Uterus (tissue), 4 donors: ENCODE results near the gene PIGW. TPM values are rescaled to one million over a fixed set of nuclear protein-coding genes. Genes with fewer than 3 reads are reported as not detected.

ENCODE experiments used
- DNase-seq, 2 donors: peaks; one replicate each; pipeline ENCODE4 v3.0.0-alpha.2; 2019 to 2020
- H3K27ac ChIP-seq, 2 donors: fragments of 200-600 bp; sonication (generic); 1 replicate in 1 of 2; 2 replicates in 1 of 2; pipeline ENCODE4 v1.5.1; 2016 to 2018
- H3K27me3 ChIP-seq, 2 donors: fragments of 200-600 bp; sonication (generic); one replicate each; pipeline ENCODE4 v1.5.1; 2018 to 2019; ENCODE audit warnings: control low read depth in 1 of 2
- H3K36me3 ChIP-seq, 2 donors: fragments of 200-600 bp; sonication (generic); one replicate each; pipeline ENCODE4 v1.5.1; 2019; ENCODE audit warnings: control low read depth in 1 of 2
- H3K4me1 ChIP-seq, 2 donors: fragments of 200-600 bp; sonication (generic); one replicate each; pipeline ENCODE4 v1.5.1; 2018 to 2019; ENCODE audit warnings: control low read depth in 1 of 2
- H3K4me3 ChIP-seq, 2 donors: fragments of 200-600 bp; sonication (generic); 1 replicate in 1 of 2; 2 replicates in 1 of 2; pipeline ENCODE4 v1.5.1; 2018 to 2019; ENCODE audit warnings: mild to moderate bottlenecking in 1 of 2
- H3K9me3 ChIP-seq, 2 donors: fragments of 200-600 bp; sonication (generic); one replicate each; pipeline ENCODE4 v1.5.1; 2019; ENCODE audit warnings: control low read depth in 1 of 2
- CTCF ChIP-seq, 4 experiments: fragments of 200-600 bp in 2 of 4; fragments of 450-650 bp in 2 of 4; sonication (generic) in 2 of 4; IDR thresholded peaks; one replicate each; pipeline ENCODE4 v1.5.1; 2016 to 2019; ENCODE audit warnings: antibody characterized with exemption in 4 of 4, mild to moderate bottlenecking in 2 of 4, moderate library complexity in 1 of 4
- POLR2A ChIP-seq, 2 donors: fragments of 450-650 bp; IDR thresholded peaks; one replicate each; pipeline ENCODE4 v1.6.1; 2016; ENCODE audit warnings: antibody characterized with exemption in 2 of 2, mild to moderate bottlenecking in 1 of 2, moderate library complexity in 1 of 2
- intact Hi-C: fragments of 100-400 bp; cut with DNase I; formaldehyde crosslinking; loops from one replicate; pipeline ENCODE4 v1.15.1; 2023; ENCODE audit warnings: low total_unique reads
- total RNA-seq, 4 donors: library from RNA; depleted of rRNA in 3 of 4; stranded (reverse); fragments of >200 nt in 3 of 4; gene quantifications; one replicate each; pipeline versions ENCODE4 v1.1.0 to v1.2.4, GENCODE V29; 2014 to 2023
- donor health status: DM: yes; HTN: yes; CAD: no.

Gene PIGW
- total RNA-seq, 4 donors from 2014 or later: 8.6 to 12.9 (median 11.0) TPM; not detected in 1

GRCh38 chr17:36515837-36516236 lies 18.9 kb upstream of the PIGW start:
- intact Hi-C loops: no loop called here
- DNase-seq: no peak
- Histone ChIP-seq H3K36me3 (no peaks in the 10 kb centered on the region), H3K4me1 (no peaks in the 10 kb centered on the region), H3K4me3 (no peak overlapping the region), H3K9me3 (no peaks in the 10 kb centered on the region), H3K27me3 (no peaks in the 10 kb centered on the region), H3K27ac (no peak overlapping the region)
- TF ChIP-seq CTCF (IDR thresholded peaks at IDR 0.05) (no peak), POLR2A (IDR thresholded peaks at IDR 0.05) (no peak)

- no peaks in the 10 kb centered on the region for H3K36me3 ChIP-seq
- TF ChIP-seq CTCF (IDR thresholded peaks at IDR 0.05): no peak
- no peak for TF ChIP-seq POLR2A (IDR thresholded peaks at IDR 0.05)
- no peak for DNase-seq
These were observed 11.7 kb upstream of the PIGW start for GRCh38 chr17:36523113-36523512.

GRCh38 chr17:36524428-36524876 lies 10.3 kb upstream of the PIGW start:
- no peak overlapping the region for H3K27ac ChIP-seq
- H3K36me3 ChIP-seq: no peaks in the 10 kb centered on the region
- TF ChIP-seq CTCF (IDR thresholded peaks at IDR 0.05) (no peak), POLR2A (IDR thresholded peaks at IDR 0.05) (no peak)
- H3K4me3 ChIP-seq: no peak overlapping the region
- no peaks in the 10 kb centered on the region for H3K27me3 ChIP-seq
- intact Hi-C loops: no loop called here
- H3K9me3 ChIP-seq: no peaks in the 10 kb centered on the region
- no peak for DNase-seq
- no peaks in the 10 kb centered on the region for H3K4me1 ChIP-seq

More at GRCh38 chr17:36523113-36523512, 11.7 kb upstream of the PIGW start:
- Histone ChIP-seq H3K27me3 (no peaks in the 10 kb centered on the region), H3K4me3 (no peak overlapping the region), H3K9me3 (no peaks in the 10 kb centered on the region), H3K27ac (no peak overlapping the region), H3K4me1 (no peaks in the 10 kb centered on the region)
- intact Hi-C loops: no loop called here

GRCh38 chr17:36525113-36525512 lies 9.7 kb upstream of the PIGW start:
- Histone ChIP-seq H3K27me3 (no peaks in the 10 kb centered on the region), H3K4me3 (no peak overlapping the region), H3K36me3 (no peaks in the 10 kb centered on the region), H3K27ac (no peak overlapping the region), H3K4me1 (no peaks in the 10 kb centered on the region), H3K9me3 (no peaks in the 10 kb centered on the region)
- intact Hi-C loops: no loop called here
- DNase-seq: no peak
- TF ChIP-seq POLR2A (IDR thresholded peaks at IDR 0.05) (no peak), CTCF (IDR thresholded peaks at IDR 0.05) (no peak)

- Histone ChIP-seq H3K27ac (no peak overlapping the region), H3K4me3 (no peak overlapping the region), H3K9me3 (no peaks in the 10 kb centered on the region), H3K27me3 (no peaks in the 10 kb centered on the region), H3K36me3 (no peaks in the 10 kb centered on the region), H3K4me1 (no peaks in the 10 kb centered on the region)
- TF ChIP-seq CTCF (IDR thresholded peaks at IDR 0.05) (no peak), POLR2A (IDR thresholded peaks at IDR 0.05) (no peak)
- DNase-seq: no peak
- intact Hi-C loops: no loop called here
These were observed 8.9 kb upstream of the PIGW start for GRCh38 chr17:36525888-36526287.
